ENCODE data around the gene NDUFV3.
"Not testable (repeated sequence)": the region's sequence is repeated elsewhere in the genome, so short reads cannot be mapped to it uniquely, and the experiment has no call there.

The NDUFV3 gene

DNA sequence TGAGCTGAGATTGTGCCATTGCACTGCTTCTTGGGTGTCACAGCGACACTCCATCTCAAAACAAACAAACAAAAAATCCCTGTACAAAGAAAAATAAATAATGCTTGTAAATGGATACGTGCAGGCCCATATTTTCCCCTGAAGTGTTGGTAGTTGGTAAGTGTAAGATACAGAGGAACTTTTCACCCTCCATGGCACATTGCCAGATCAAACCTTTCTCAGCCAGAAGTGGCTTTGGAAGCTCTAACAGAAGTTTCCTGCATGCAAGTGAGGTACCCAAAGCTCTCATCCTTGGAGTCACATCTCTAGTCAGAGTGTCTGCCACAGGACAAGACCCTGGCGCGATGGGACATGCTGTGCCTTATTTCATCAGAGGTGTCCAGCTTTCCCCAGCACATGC, 7.3 kb downstream of the NDUFV3 start:
- no peak for DNase-seq (ENCODE audit: low read depth)

- DNase-seq (ENCODE audit: low read depth), result no peak
Measured at GRCh38 chr21:42903817-42904216, 10.7 kb downstream of the NDUFV3 start.

GRCh38 chr21:42905195-42905594, 12.1 kb downstream of the NDUFV3 start:
- DNase-seq (ENCODE audit: low read depth), result no peak

- DNase-seq (ENCODE audit: low read depth), result no peak
Measured at GRCh38 chr21:42906233-42906632, 13.1 kb downstream of the NDUFV3 start.

GRCh38 chr21:42908484-42908883, 15.4 kb downstream of the NDUFV3 start:
- DNase-seq (ENCODE audit: low read depth), result not testable (repeated sequence)

DNA sequence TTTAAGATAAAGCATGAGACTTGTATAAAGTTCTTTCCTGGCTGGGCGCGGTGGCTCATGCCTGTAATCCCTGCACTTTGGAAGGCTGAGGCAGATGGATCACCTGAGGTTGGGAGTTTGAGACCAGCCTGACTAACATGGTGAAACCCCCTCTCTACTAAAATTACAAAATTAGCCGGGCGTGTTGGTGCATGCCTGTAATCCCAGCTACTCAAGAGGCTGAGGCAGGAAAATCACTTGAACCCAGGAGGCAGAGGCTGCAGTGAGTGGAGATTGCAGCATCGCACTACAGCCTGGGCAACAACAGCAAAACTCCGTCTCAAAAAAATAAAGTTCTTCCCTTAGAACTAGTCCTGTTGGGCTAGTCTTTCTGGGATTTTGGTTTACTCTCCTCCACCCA, 18.8 kb downstream of the NDUFV3 start:
- not testable (repeated sequence) for DNase-seq (ENCODE audit: low read depth)

DNA sequence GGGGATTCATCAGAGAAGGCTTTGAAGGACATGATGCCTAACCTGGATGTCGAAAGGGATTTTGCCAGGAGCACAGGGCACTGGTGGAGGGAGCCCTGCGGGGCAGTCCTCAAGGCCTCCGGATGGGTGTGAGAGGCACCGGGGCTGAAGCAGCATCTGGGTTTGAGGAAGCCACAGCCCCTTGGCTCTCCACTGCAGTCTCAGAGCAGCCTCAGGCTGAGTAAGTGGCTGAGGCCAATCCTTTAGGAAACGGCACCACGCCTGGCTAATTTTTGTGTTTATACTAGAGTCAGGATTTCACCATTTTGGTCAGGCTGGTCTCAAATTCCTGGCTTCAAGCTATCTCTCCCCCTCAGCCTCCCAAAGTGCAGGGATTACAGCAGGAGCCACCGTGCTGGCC, 20.4 kb downstream of the NDUFV3 start:
- DNase-seq (ENCODE audit: low read depth), result no peak

DNA sequence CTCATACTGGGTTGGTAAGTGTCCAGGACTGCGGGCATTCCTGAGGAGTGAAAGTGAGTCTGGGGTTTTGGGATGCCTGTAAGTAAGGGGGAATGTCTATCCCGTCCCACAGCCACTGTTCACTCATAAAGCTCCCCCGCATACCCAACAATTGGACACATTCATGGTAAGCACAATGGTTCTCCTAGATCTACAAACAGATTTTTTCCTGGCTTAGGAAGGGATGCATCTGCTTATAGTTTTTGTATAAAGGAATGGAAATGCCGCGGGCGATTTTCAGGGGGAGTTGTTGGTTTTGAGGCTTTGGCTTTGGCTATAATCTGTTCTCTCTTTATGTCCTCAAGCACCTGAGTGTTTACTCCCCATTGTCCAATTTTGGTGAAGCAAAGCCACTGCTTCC, 25.2 kb downstream of the NDUFV3 start:
- DNase-seq (ENCODE audit: low read depth), result no peak

- no peak for DNase-seq (ENCODE audit: low read depth)
Measured at GRCh38 chr21:42921927-42922326, 28.8 kb downstream of the NDUFV3 start.

- DNase-seq (ENCODE audit: low read depth), result no peak
Measured at GRCh38 chr21:42922918-42923317, 29.8 kb downstream of the NDUFV3 start.

- peak; percentile 27 for DNase-seq (ENCODE audit: low read depth)
Measured at GRCh38 chr21:42923553-42924432, 30.7 kb downstream of the NDUFV3 start.

DNA sequence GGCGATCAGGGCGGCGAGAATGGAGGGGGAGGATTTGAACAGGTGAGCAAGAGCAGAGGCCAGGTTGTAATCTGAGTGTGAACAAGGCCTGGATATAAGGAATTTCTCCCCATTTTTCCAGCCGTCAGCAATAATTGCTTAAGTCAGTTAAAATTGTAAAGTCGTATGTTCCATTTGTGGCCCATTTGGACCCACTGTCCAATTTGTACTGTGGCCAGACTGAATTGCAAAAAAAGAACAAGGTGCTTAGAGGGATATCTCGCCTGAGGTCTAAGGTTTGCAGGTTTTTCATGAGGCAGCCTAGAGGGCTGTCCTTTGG, 31.3 kb downstream of the NDUFV3 start:
- no peak for DNase-seq (ENCODE audit: low read depth)

DNA sequence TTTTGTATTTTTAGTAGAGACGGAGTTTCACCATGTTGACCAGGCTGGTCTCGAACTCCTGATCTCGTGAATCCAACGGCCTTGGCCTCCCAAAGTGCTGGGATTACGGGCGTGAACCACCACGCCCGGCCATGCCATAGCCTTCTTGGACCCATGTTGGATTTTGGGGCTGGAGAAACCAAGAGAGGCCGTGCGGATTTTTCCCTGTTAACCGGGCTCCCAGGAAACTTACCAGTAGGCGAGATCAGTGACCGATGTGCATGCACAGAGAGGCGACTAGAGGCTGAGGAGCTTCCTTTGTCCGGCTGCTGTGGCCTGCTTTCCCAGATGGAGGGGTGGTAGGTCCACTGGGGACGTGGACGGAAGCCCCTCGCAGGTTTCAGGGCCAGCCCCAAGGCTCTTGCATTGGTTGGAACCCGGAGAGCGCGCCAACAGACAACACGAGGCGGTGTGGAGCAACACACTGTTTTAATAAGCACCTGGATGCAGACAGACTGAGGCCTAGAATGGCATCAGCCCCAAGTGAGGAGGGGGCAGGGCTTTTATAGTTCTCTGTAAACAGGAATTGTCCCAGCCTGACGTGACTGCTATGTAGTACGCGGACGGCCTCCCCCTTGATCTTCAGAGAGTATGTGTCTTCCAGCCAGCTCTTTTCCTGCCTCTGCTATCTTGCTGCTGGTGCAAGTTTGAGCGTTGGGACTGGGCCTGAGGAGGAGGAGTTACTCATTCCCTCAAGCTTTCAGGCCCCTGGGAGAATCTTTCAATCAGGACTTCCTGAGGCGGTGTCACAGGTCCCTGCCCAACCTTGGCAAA, 32.2 kb downstream of the NDUFV3 start, which contains the start of gene ERVH48-1:
Gene ERVH48-1 (minus strand): TSS at position 517 of the 813 bp plus-strand sequence. CDS start 6,624 bp downstream, outside the sequence.
- no peak for DNase-seq (ENCODE audit: low read depth)

- DNase-seq (ENCODE audit: low read depth), result not testable (repeated sequence)
Measured at GRCh38 chr21:42927474-42928200, 34.5 kb downstream of the NDUFV3 start.

GRCh38 chr21:42929969-42930368, 36.9 kb downstream of the NDUFV3 start:
- DNase-seq (ENCODE audit: low read depth), result no peak

GRCh38 chr21:42931560-42932235, 38.6 kb downstream of the NDUFV3 start:
- no peak for DNase-seq (ENCODE audit: low read depth)

GRCh38 chr21:42932378-42933136, 39.4 kb downstream of the NDUFV3 start:
- not testable (repeated sequence) for DNase-seq (ENCODE audit: low read depth)

GRCh38 chr21:42933137-42933970, 40.2 kb downstream of the NDUFV3 start:
- DNase-seq (ENCODE audit: low read depth), result not testable (repeated sequence)

DNA sequence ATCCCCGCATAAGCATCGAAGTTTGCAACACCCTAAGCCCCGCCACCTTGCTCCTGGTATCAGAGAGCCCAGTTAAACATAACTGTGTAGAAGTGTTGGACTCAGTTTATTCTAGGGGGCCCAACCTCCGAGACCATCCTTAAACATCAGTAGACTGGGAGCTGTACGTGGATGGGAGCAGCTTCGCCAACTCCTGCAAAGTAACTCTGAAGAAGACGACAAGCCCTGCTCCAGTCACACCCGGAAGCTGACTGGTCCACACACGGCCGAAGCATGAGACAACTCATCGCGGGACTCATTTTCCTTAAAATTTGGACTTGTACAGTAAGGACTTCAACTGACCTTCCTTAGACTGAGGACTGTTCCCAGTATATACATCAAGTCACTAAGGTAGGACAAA, 40.9 kb downstream of the NDUFV3 start:
- not testable (repeated sequence) for DNase-seq (ENCODE audit: low read depth)

DNA sequence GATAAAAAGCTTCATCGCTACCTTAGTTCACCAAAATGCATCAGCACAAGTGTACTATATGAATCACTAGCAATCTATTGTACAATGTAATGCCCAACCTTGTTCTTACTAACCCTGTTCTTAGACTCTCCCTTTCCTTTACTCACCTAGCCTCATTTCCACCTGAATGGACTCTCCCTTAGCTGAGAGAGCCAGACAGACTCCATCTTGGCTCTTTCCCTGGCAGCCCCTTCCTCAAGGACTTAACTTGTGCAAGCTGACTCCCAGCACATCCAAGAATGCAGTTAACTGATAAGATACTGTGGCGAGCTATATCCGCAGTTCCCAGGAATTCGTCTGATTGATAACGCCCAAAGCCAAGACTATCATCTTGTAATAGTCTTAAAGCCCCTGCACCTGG, 43.3 kb downstream of the NDUFV3 start:
- not testable (repeated sequence) for DNase-seq (ENCODE audit: low read depth)

Data from activated T-cell treated with anti-CD3 and anti-CD28 coated beads for 1 hour (primary cell).